GM15510 (cell line): ENCODE measurements around the gene UCMA.

Experiments used
- POLR2A ChIP-seq: IDR thresholded peaks from 3 replicates; pipeline ENCODE4 v1.6.1; 2011; ENCODE audit warnings: borderline replicate concordance; ENCODE audit not compliant: insufficient read length; ENCODE audit errors: extremely low read depth

The UCMA gene

DNA sequence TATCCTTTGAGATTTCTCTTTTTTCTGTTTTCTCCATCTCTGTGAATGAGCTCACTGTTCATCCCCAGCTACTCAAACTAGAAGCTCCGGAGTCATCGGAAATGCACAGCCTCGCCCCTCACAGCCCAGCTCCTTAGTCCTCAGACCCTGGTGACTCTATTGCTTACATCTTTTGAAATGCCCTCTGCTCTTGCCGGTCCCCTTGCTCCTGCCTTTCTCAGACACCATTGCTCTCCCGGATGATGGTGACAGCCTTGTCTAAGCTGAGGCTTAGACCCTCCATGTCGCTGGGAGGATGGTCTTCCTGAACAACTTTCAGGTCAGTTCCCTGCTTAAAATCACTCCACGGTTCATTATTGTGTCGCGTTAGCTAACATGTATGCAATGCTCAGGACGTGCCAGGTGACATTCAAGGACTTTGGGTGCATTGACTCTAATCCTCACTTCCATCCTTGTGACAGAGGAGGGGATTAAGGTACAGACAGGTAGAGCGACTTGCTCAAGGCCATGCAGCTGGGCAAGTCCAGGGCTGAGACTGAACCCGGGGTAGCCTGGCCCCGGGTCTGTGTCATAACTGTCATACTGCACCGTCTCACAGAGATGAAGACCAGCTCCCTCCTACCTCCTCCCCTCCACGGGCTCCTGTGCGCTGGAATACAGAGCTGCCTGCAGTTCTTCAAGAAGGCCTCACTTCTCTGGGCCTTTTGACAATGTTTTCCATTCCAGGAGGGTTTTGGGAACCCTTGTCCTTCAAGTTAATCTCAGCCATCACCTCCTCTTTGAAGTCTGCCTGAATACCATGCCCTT lies 4.3 kb upstream of the UCMA start:
- no peak for TF ChIP-seq POLR2A

DNA sequence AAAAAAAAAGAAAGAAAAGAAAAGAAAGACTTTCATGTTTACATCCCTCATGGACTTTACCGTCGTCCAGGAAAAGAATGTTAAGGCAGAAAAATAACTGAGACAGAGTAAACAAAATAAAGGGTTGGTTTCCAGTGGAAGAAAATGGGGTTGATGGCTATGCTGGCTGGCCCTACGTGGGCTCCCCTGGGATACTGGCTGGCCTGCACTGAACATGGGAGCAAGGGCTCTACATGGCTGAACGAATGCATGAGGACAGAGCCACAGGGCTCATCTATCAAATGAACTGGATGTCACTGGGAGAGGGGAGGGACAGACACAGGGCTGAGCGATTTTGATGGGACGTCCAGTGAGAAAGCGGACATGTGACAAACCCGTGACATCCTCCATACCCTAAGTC lies 2.5 kb upstream of the UCMA start:
- TF ChIP-seq POLR2A: no peak

GRCh38 chr10:13233358-13233757 lies 816 bp downstream of the UCMA start:
- no peak for TF ChIP-seq POLR2A

- no peak for TF ChIP-seq POLR2A
These were observed 2.4 kb downstream of the UCMA start for GRCh38 chr10:13231808-13232207.

- no peak for TF ChIP-seq POLR2A
These were observed 3.0 kb downstream of the UCMA start for GRCh38 chr10:13231190-13231589.

- TF ChIP-seq POLR2A: no peak
These were observed 7.1 kb downstream of the UCMA start for GRCh38 chr10:13227031-13227430.

GRCh38 chr10:13225601-13226000 lies 8.6 kb downstream of the UCMA start:
- no peak for TF ChIP-seq POLR2A

GRCh38 chr10:13224210-13224995 lies 9.8 kb downstream of the UCMA start:
- TF ChIP-seq POLR2A: no peak

DNA sequence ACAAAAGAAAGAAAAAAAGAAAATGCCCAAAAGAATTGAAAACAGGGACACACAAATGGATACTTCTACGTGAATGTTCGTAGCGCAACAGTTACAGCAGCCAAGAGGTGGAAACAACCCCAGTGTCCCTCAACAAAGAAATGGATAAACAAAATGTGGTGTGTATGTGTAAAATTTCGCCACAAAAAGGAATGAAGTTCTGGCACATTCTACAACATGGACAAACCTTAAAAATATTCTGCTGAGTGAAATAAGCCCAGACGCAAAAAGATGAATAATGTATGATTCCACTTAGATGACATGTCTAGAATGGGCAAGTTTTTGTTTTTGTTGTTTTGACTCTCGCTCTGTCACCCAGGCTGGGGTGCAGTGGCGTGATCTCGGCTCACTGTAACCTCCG lies 10.9 kb downstream of the UCMA start:
- TF ChIP-seq POLR2A: no peak

GRCh38 chr10:13222566-13222965 lies 11.6 kb downstream of the UCMA start:
- TF ChIP-seq POLR2A: no peak

DNA sequence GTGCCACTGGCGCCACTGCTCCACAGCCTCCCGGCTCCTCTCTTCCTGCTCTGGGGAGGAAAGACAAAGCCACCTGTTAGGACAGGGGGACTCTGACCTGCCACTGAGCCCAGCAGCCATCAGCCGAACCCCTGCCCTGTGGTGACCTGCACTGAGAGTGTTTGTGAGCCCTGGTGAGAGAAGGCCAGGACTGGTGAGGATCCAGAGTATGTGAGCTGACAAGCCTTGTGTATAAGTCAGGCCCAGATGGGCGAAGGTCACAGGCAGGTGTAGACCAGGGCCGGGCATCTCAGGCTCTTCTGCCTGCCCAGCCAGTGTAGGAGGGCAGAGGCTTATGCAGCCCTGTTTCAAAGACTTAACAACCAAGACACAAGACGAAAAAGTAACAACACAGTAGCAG lies 12.0 kb downstream of the UCMA start:
- no peak for TF ChIP-seq POLR2A

DNA sequence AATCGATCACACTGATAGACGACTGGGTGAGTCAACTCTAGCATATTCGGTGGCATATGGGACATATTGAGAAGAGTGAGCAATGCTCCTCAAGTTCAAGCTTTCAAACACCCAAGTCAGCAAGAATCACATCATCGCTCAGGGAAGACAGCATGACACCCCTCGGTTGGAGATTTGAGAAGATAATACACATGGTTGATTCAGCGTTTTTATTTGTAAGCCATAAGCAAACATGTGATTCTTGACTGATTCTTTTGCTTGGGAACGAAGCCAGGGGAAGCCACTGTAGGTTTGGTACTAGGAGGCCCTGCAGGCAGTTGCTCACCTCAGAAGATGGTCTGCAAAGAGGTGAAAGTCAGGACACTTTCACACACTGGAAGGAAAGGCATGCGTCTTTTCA lies 12.6 kb downstream of the UCMA start:
- TF ChIP-seq POLR2A: no peak

- no peak for TF ChIP-seq POLR2A
These were observed 14.2 kb downstream of the UCMA start for GRCh38 chr10:13219685-13220670.

DNA sequence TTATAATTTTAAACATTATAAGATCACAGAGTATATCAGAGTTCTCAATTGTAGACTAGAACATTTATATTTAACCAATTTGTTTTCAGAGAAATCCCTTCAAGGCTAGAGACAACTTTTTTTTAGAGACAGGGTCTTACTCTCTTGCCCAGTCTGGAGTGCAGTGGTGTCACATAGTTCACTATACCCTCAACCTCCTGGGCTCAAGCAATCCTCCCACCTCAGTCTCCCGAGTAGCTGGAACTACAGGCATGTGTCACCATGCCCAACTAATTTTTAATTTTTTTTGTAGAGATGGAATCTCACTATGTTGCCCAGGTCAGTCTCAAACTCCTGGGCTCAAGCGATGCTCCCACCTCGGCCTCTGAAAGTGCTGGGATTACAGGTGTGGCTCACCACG lies 15.3 kb downstream of the UCMA start:
- TF ChIP-seq POLR2A: no peak

- TF ChIP-seq POLR2A: no peak
These were observed 21.0 kb downstream of the UCMA start for GRCh38 chr10:13213163-13213562.
